A549 (cell line): Measurements from ENCODE around the gene PLIN5. TPM values are rescaled to one million over a fixed set of nuclear protein-coding genes. Genes with fewer than 3 reads are reported as not detected.

Source experiments
- ATAC-seq, 2 experiments: fragments of 200-7000 bp in 1 of 2; fragments of >200 bp in 1 of 2; cut with Nextera tagmentation in 1 of 2; cut with Tn5 transposase in 1 of 2; 3 replicates each; pipeline versions ENCODE4 v1.8.0 to v1.9.1; 2018 to 2020; ENCODE audit warnings: mild to moderate bottlenecking in 1 of 2, moderate library complexity in 1 of 2
- CTCF ChIA-PET: fragments of 300-600 bp; sonication (Branson Sonifier 250); formaldehyde crosslinking; extraction: SDS; loops from one replicate; lab custom pipeline; 2021; ENCODE audit warnings: antibody characterized with exemption, inconsistent platforms; lab: Yijun Ruan, JAX
- POLR2A ChIA-PET: fragments of 350-600 bp; formaldehyde crosslinking; extraction: SDS; loops from one replicate; lab custom pipeline; 2021; ENCODE audit warnings: antibody characterized with exemption, inconsistent platforms; lab: Yijun Ruan, JAX
- DNase-seq, 2 experiments: peaks; one replicate each; pipeline versions ENCODE4 v3.0.0 to v3.0.0-alpha.2; 2011 to 2016; ENCODE audit warnings: low read depth in 1 of 2, low spot score in 1 of 2
- FAIRE-seq: peaks from 2 replicates; lab custom pipeline; 2011; peaks lifted over from hg19 to GRCh38; lab: Jason Lieb, UNC
- H3K27ac ChIP-seq, 2 experiments: fragments of >200 bp; sonication (Bioruptor Twin); formaldehyde crosslinking; 3 replicates each; pipeline ENCODE4 v1.5.1; 2016 to 2017
- H3K4me1 ChIP-seq: fragments of >200 bp; sonication (Bioruptor Twin); formaldehyde crosslinking; 3 replicates; pipeline ENCODE4 v1.6.1; 2016
- H3K4me2 ChIP-seq: fragments of >200 bp; sonication (Bioruptor Twin); formaldehyde crosslinking; 3 replicates; pipeline ENCODE4 v1.6.1; 2016
- H3K4me3 ChIP-seq: fragments of >200 bp; sonication (Bioruptor Twin); formaldehyde crosslinking; 3 replicates; pipeline ENCODE4 v1.5.1; 2016
- H3K9me3 ChIP-seq: fragments of >200 bp; sonication (Bioruptor Twin); formaldehyde crosslinking; 3 replicates; pipeline ENCODE4 v1.6.1; 2016
- ATOH8 ChIP-seq: fragments of 250-450 bp; sonication (Bioruptor Pico); IDR thresholded peaks from 2 replicates; pipeline ENCODE4 v1.5.0; 2020; ENCODE audit warnings: low read depth, mild to moderate bottlenecking, moderate library complexity
- BHLHE40 ChIP-seq: IDR thresholded peaks from 2 replicates; pipeline ENCODE4 v1.6.1; 2012; ENCODE audit warnings: low read depth, low read length, inconsistent platforms
- CBX8 ChIP-seq: fragments of 200-600 bp; sonication (generic); IDR thresholded peaks from 2 replicates; pipeline ENCODE4 v1.6.1; 2016
- CEBPB ChIP-seq, 2 experiments: fragments of >200 bp in 1 of 2; sonication (Bioruptor Twin) in 1 of 2; formaldehyde crosslinking in 1 of 2; IDR thresholded peaks; 2 replicates each; pipeline ENCODE4 v1.6.1; 2012 to 2016
- CTCF ChIP-seq: fragments of >200 bp; sonication (Bioruptor Twin); formaldehyde crosslinking; IDR thresholded peaks from 3 replicates; pipeline ENCODE4 v1.5.1; 2016
- E2F6 ChIP-seq: IDR thresholded peaks from 2 replicates; pipeline ENCODE4 v1.6.1; 2012; ENCODE audit warnings: low read depth, borderline replicate concordance
- EP300 ChIP-seq, 2 experiments: fragments of >200 bp; sonication (Bioruptor Twin); formaldehyde crosslinking; IDR thresholded peaks; 2 replicates in 1 of 2; 3 replicates in 1 of 2; pipeline ENCODE4 v1.6.1; 2016 to 2017
- ESRRA ChIP-seq: fragments of 150-350 bp; IDR thresholded peaks from 2 replicates; pipeline ENCODE4 v1.6.1; 2014; ENCODE audit warnings: mild to moderate bottlenecking, low read length, borderline replicate concordance
- FOSL2 ChIP-seq, 2 experiments: fragments of 450-650 bp in 1 of 2; fragments of >200 bp in 1 of 2; sonication (Bioruptor Twin) in 1 of 2; formaldehyde crosslinking; IDR thresholded peaks; 2 replicates each; pipeline versions ENCODE4 v1.5.0 to v1.6.1; 2016 to 2020; ENCODE audit warnings: mild to moderate bottlenecking in 1 of 2, moderate library complexity in 1 of 2
- HDAC2 ChIP-seq: fragments of 200-600 bp; sonication (generic); IDR thresholded peaks from 2 replicates; pipeline ENCODE4 v1.6.1; 2016
- HES2 ChIP-seq: fragments of >200 bp; sonication (Bioruptor Twin); formaldehyde crosslinking; IDR thresholded peaks from 2 replicates; pipeline ENCODE4 v1.6.1; 2016
- HEYL ChIP-seq: fragments of 250-450 bp; sonication (Bioruptor Pico); IDR thresholded peaks from 2 replicates; pipeline ENCODE4 v1.8.0; 2021; ENCODE audit warnings: mild to moderate bottlenecking, moderate library complexity
- JUNB ChIP-seq: fragments of >200 bp; sonication (Bioruptor Twin); formaldehyde crosslinking; IDR thresholded peaks from 2 replicates; pipeline ENCODE4 v1.6.1; 2016
- KDM1A ChIP-seq: fragments of 200-600 bp; sonication (generic); IDR thresholded peaks from 2 replicates; pipeline ENCODE4 v1.6.1; 2016; ENCODE audit warnings: low read depth, mild to moderate bottlenecking
- KDM5A ChIP-seq: fragments of 200-600 bp; sonication (generic); IDR thresholded peaks from 2 replicates; pipeline ENCODE4 v1.6.1; 2016; ENCODE audit warnings: antibody characterized with exemption, mild to moderate bottlenecking
- MYC ChIP-seq: IDR thresholded peaks from 2 replicates; pipeline ENCODE4 v1.6.1; 2012; ENCODE audit warnings: mild to moderate bottlenecking, inconsistent platforms, low read length, improper control_type of control experiment, borderline replicate concordance
- NFE2L2 ChIP-seq: fragments of 150-350 bp; conservative IDR thresholded peaks from 2 replicates; pipeline ENCODE4 v1.6.1; 2014; ENCODE audit warnings: low read length
- NR3C1 ChIP-seq: fragments of >200 bp; sonication (Bioruptor Twin); formaldehyde crosslinking; IDR thresholded peaks from 3 replicates; pipeline ENCODE4 v1.6.1; 2017
- REST ChIP-seq: fragments of 200-600 bp; sonication (generic); IDR thresholded peaks from 2 replicates; pipeline ENCODE4 v1.6.1; 2016; ENCODE audit warnings: antibody characterized with exemption, mild to moderate bottlenecking, moderate library complexity
- RFX5 ChIP-seq: fragments of 450-650 bp; IDR thresholded peaks from 2 replicates; pipeline ENCODE4 v1.7.1; 2014; ENCODE audit warnings: antibody characterized with exemption, mild to moderate bottlenecking, moderate library complexity
- ZFP36 ChIP-seq: fragments of 450-650 bp; IDR thresholded peaks from 2 replicates; pipeline ENCODE4 v1.6.1; 2014; ENCODE audit warnings: borderline replicate concordance; ENCODE audit not compliant: partially characterized antibody
- WGBS: methylation state at CpG from one replicate; pipeline ENCODE4 v1.1.6; 2017; ENCODE audit errors: missing lambda C conversion rate; 5-methylcytosine and 5-hydroxymethylcytosine counted together
- polyA plus RNA-seq, 4 experiments: library from polyadenylated mRNA; depleted of rRNA in 3 of 4; stranded (reverse); fragments of >200 nt; fragmentation: RNase III in 1 of 4; extraction: RNeasy Plus Mini Kit Qiagen cat#74134 plus additional on column Dnase treatment in 1 of 4; gene quantifications; 2 replicates in 3 of 4; 3 replicates in 1 of 4; pipeline ENCODE4 v1.2.3, GENCODE V29; 2011 to 2017

Gene PLIN5
- polyA plus RNA-seq, 2 of the 4 experiments (the other 2 are of a cell fraction), result 0.08 to 0.25 TPM

GRCh38 chr19:4498694-4499093, 36.3 kb downstream of the PLIN5 start (continued):
- TF ChIP-seq KDM1A, result no peak

GRCh38 chr19:4497770-4498389, 37.1 kb downstream of the PLIN5 start:
- no peak for FAIRE-seq
- no peak for TF ChIP-seq E2F6
- no peak for TF ChIP-seq HEYL (CRISPR knock-in tag)
- no peak for TF ChIP-seq RFX5
- no peak for TF ChIP-seq ZFP36
- Histone ChIP-seq H3K9me3 (no peaks in the 10 kb centered on the region), H3K4me1 (no peaks in the 10 kb centered on the region), H3K4me3 (no peak overlapping the region), H3K27ac (no peak overlapping the region), H3K4me2 (no peak overlapping the region)
- ATAC-seq, result no peak
- CTCF ChIA-PET, result interaction anchor here (0.7 to 0.8 kb wide), 2 partner anchors 26 to 28 kb away, joined by 3 read pairs; no protein-coding TSS in a partner anchor
- DNase-seq, result no peak
- WGBS, result 95% methylated on average over 13 of the region's 25 CpGs
- POLR2A ChIA-PET, result no interaction called here

- ChIA-PET POLR2A (no interaction called here), CTCF (no interaction called here)
- FAIRE-seq (no peak), DNase-seq (no peak), ATAC-seq (no peak)
- no peak overlapping the region for H3K4me3 ChIP-seq
- no peaks in the 10 kb centered on the region for H3K9me3 ChIP-seq
- no peak for TF ChIP-seq EP300 (IDR thresholded peaks at IDR 0.05)
- TF ChIP-seq HDAC2, result no peak
- no peak for TF ChIP-seq HEYL (CRISPR knock-in tag)
- TF ChIP-seq RFX5, result no peak
- TF ChIP-seq KDM5A, result no peak
- TF ChIP-seq ESRRA, result no peak
- TF ChIP-seq MYC, result no peak
- no peaks in the 10 kb centered on the region for H3K4me1 ChIP-seq
- no peak overlapping the region for H3K27ac ChIP-seq
- no peak overlapping the region for H3K4me2 ChIP-seq
- WGBS, result 95% methylated on average over 4 of the region's 18 CpGs
Observed at GRCh38 chr19:4496304-4496703, 38.7 kb downstream of the PLIN5 start.

GRCh38 chr19:4495471-4495870, 39.6 kb downstream of the PLIN5 start:
- ChIA-PET POLR2A (no interaction called here), CTCF (interaction anchor here (1.0 kb wide), 1 partner anchor 225 kb away, joined by 3 read pairs; no protein-coding TSS in a partner anchor)
- ATAC-seq, result peak; percentile 87 to 88
- peak; percentile 22; the same call in 1 of the 3 replicates for TF ChIP-seq CTCF
- no peak for TF ChIP-seq ZFP36
- WGBS, result 87% methylated on average over 11 of the region's 12 CpGs
- Histone ChIP-seq H3K4me2 (no peak overlapping the region), H3K4me3 (no peak overlapping the region), H3K4me1 (no peaks in the 10 kb centered on the region), H3K9me3 (no peaks in the 10 kb centered on the region), H3K27ac (no peak overlapping the region)
- DNase-seq, result peak in 1 of 2 experiments; percentile 41
- FAIRE-seq, result no peak

GRCh38 chr19:4494691-4495064, 40.3 kb downstream of the PLIN5 start:
- Histone ChIP-seq H3K9me3 (no peaks in the 10 kb centered on the region), H3K4me2 (no peak overlapping the region), H3K27ac (no peak overlapping the region), H3K4me1 (no peaks in the 10 kb centered on the region), H3K4me3 (no peak overlapping the region)
- FAIRE-seq (no peak), DNase-seq (no peak), ATAC-seq (no peak)
- ChIA-PET POLR2A (no interaction called here), CTCF (interaction anchor here (0.6 to 1.4 kb wide), 4 partner anchors 12 to 227 kb away, joined by 3 to 5 read pairs (median 4); no protein-coding TSS in a partner anchor)
- 90% methylated on average over 8 of the region's 8 CpGs for WGBS
- TF ChIP-seq NFE2L2 (no peak), NR3C1 (no peak), CEBPB (IDR thresholded peaks at IDR 0.05) (no peak), HEYL (CRISPR knock-in tag) (no peak), REST (no peak), JUNB (no peak), CBX8 (no peak), HES2 (no peak), KDM5A (no peak), FOSL2 (IDR thresholded peaks at IDR 0.05) (no peak), FOSL2 (CRISPR knock-in tag; IDR thresholded peaks at IDR 0.05) (no peak), BHLHE40 (no peak), ATOH8 (CRISPR knock-in tag) (no peak)
